IPS-NIHi11 (cell line): Measurements from ENCODE around the gene SFRP4.

ENCODE experiments used
- DNase-seq: peaks from one replicate; pipeline ENCODE4 v3.0.0; 2012; ENCODE audit warnings: mixed read lengths, low spot score

The SFRP4 gene

GRCh38 chr7:37924491-37925041, 7.9 kb upstream of the SFRP4 start:
- DNase-seq: no peak

GRCh38 chr7:37923996-37924395, 7.4 kb upstream of the SFRP4 start:
- DNase-seq: no peak

GRCh38 chr7:37921876-37922275, 5.3 kb upstream of the SFRP4 start:
- DNase-seq: no peak

GRCh38 chr7:37920849-37921805, 4.5 kb upstream of the SFRP4 start:
- peak; percentile 46 for DNase-seq

GRCh38 chr7:37920305-37920848, 3.8 kb upstream of the SFRP4 start, which contains the start of gene EPDR1:
Gene EPDR1 (plus strand): TSS chr7:37920640. CDS start chr7:37920940, 300 bp downstream.
- peak; percentile 32 for DNase-seq

- no peak for DNase-seq
These were observed 1.9 kb upstream of the SFRP4 start for GRCh38 chr7:37918526-37918925.

- DNase-seq: peak; percentile 14
These were observed 472 bp downstream of the SFRP4 start for GRCh38 chr7:37916017-37916672.

- DNase-seq: no peak
These were observed 1.2 kb downstream of the SFRP4 start for GRCh38 chr7:37915438-37915837.

GRCh38 chr7:37912756-37913155, 3.9 kb downstream of the SFRP4 start:
- no peak for DNase-seq

- DNase-seq: no peak
These were observed 8.3 kb downstream of the SFRP4 start for GRCh38 chr7:37908221-37908788.

- no peak for DNase-seq
These were observed 14.6 kb downstream of the SFRP4 start for GRCh38 chr7:37901890-37902524.

GRCh38 chr7:37901236-37901827, 15.3 kb downstream of the SFRP4 start:
- peak; percentile 67 for DNase-seq

- DNase-seq: no peak
These were observed 16.8 kb downstream of the SFRP4 start for GRCh38 chr7:37899712-37900247.

- no peak for DNase-seq
These were observed 21.9 kb downstream of the SFRP4 start for GRCh38 chr7:37894671-37895070.

GRCh38 chr7:37893359-37893758, 23.3 kb downstream of the SFRP4 start:
- no peak for DNase-seq

- DNase-seq: no peak
These were observed 34.5 kb downstream of the SFRP4 start for GRCh38 chr7:37882086-37882485.
